ENCODE data around the gene C3orf20.

DNA sequence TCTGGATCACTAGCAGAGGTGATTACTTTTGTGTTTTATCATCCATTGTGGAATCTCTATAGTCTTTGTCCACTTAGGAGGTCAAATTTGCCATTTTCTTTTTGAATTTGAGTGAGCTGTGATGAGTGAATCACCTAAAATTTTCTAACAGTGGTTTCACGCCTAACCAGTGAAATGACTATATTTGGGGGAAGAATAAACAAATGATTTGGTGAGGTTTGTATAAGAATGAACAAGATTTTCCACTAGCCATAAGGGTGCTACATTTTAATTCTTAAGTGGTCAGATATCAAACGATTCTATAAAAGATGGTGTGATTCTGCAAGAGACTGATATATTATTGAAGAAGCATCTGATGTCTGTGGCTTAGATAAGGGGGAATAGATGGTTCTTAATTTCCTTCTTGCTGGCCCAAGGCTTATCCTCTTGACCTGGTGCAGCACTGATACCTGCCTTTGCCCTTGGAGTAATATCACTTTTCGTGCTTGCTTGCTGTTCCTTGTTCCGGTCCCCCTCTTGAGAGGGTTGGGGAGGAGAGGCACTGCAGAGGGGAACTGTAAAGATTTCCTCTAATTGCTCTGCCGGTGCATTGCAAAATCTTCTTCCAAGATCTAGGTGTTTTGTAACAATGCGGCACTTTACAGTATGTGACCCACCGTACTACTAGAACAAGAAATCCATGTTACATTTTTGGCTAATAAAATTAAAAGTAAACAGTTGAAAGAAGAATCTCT lies 14.5 kb downstream of the C3orf20 start:
- TF ChIP-seq POLR2A (IDR thresholded peaks at IDR 0.05) (no peak), CTCF (IDR thresholded peaks at IDR 0.05) (no peak)

All from esophagus squamous epithelium (tissue), 4 donors.